ENCODE data around the gene NOXO1. TPM values are rescaled to one million over a fixed set of nuclear protein-coding genes. Genes with fewer than 3 reads are reported as not detected.

NOXO1 gene
- total and polyA plus RNA-seq, 4 donors, result 0.28 to 7.3 (median 3.2) TPM

- WGBS, 2 donors, result 94 to 97% methylated on average over 41 to 42 of the region's 42 CpGs
- DNase-seq (no peak), ATAC-seq (ENCODE audit: insufficient read depth, low FRiP score) (no peak)
- TF ChIP-seq CTCF (IDR thresholded peaks at IDR 0.05; ENCODE audit: control extremely low read depth, extremely low read depth), result no peak
- Histone ChIP-seq H3K4me3 (no peak overlapping the region), H3K9ac (ENCODE audit: insufficient read depth in 1 of 2, low read length in 2 of 2) (no peak overlapping the region), H3K36me3 (ENCODE audit: control insufficient read depth in 4 of 4, insufficient read depth in 4 of 4, low read length in 4 of 4) (peaks cover 0 to 47% (median 20%) of the 10 kb centered on the region in 4 donors), H3K4me1 (ENCODE audit: control insufficient read depth in 5 of 5, insufficient read depth in 5 of 5, low read length in 5 of 5) (peaks cover 0 to 11% (median 7%) of the 10 kb centered on the region in 5 donors), H3K27me3 (ENCODE audit: control insufficient read depth in 3 of 3, insufficient read depth in 3 of 3, low read length in 2 of 3) (peaks cover 0 to 10% (median 0%) of the 10 kb centered on the region in 3 donors), H3K9me3 (ENCODE audit: control insufficient read depth in 4 of 4, insufficient read depth in 3 of 4, low read length in 3 of 4) (peaks cover 0 to 24% (median 0%) of the 10 kb centered on the region in 4 donors), H3K27ac (ENCODE audit: low read depth in 1 of 2, low read length in 1 of 2) (no peak overlapping the region)
These were observed 6.9 kb downstream of the NOXO1 start for GRCh38 chr16:1974157-1975070.

GRCh38 chr16:1973461-1974156 lies 7.7 kb downstream of the NOXO1 start:
- no peak for TF ChIP-seq CTCF (IDR thresholded peaks at IDR 0.05; ENCODE audit: control extremely low read depth, extremely low read depth)
- no peak for DNase-seq
- no peak overlapping the region for H3K4me3 ChIP-seq
- WGBS, 2 donors, result 91 to 96% methylated on average over 15 to 16 of the region's 16 CpGs
- ATAC-seq (ENCODE audit: insufficient read depth, low FRiP score), result no peak
- H3K27me3 ChIP-seq (ENCODE audit: control insufficient read depth in 3 of 3, insufficient read depth in 3 of 3, low read length in 2 of 3), result peaks cover 0 to 5% (median 0%) of the 10 kb centered on the region in 3 donors
- no peak overlapping the region for H3K9ac ChIP-seq (ENCODE audit: insufficient read depth in 1 of 2, low read length in 2 of 2)
- H3K9me3 ChIP-seq (ENCODE audit: control insufficient read depth in 4 of 4, insufficient read depth in 3 of 4, low read length in 3 of 4), result peaks cover 0 to 23% (median 0%) of the 10 kb centered on the region in 4 donors
- peaks cover 0 to 11% (median 7%) of the 10 kb centered on the region in 5 donors for H3K4me1 ChIP-seq (ENCODE audit: control insufficient read depth in 5 of 5, insufficient read depth in 5 of 5, low read length in 5 of 5)
- H3K36me3 ChIP-seq (ENCODE audit: control insufficient read depth in 4 of 4, insufficient read depth in 4 of 4, low read length in 4 of 4), result peaks cover 0 to 46% (median 20%) of the 10 kb centered on the region in 4 donors
- H3K27ac ChIP-seq (ENCODE audit: low read depth in 1 of 2, low read length in 1 of 2), result no peak overlapping the region

GRCh38 chr16:1972490-1972877 lies 8.8 kb downstream of the NOXO1 start:
- Histone ChIP-seq H3K9me3 (ENCODE audit: control insufficient read depth in 4 of 4, insufficient read depth in 3 of 4, low read length in 3 of 4) (peaks cover 0 to 14% (median 0%) of the 10 kb centered on the region in 4 donors), H3K36me3 (ENCODE audit: control insufficient read depth in 4 of 4, insufficient read depth in 4 of 4, low read length in 4 of 4) (peaks cover 0 to 35% (median 15%) of the 10 kb centered on the region in 4 donors), H3K4me1 (ENCODE audit: control insufficient read depth in 5 of 5, insufficient read depth in 5 of 5, low read length in 5 of 5) (peaks cover 0 to 11% (median 7%) of the 10 kb centered on the region in 5 donors), H3K27ac (ENCODE audit: low read depth in 1 of 2, low read length in 1 of 2) (no peak overlapping the region), H3K9ac (ENCODE audit: insufficient read depth in 1 of 2, low read length in 2 of 2) (peak overlapping the region; percentile 23 to 63), H3K27me3 (ENCODE audit: control insufficient read depth in 3 of 3, insufficient read depth in 3 of 3, low read length in 2 of 3) (no peaks in the 10 kb centered on the region), H3K4me3 (peak overlapping the region; percentile 97)
- DNase-seq (no peak), ATAC-seq (ENCODE audit: insufficient read depth, low FRiP score) (no peak)
- no peak for TF ChIP-seq CTCF (IDR thresholded peaks at IDR 0.05; ENCODE audit: control extremely low read depth, extremely low read depth)
- WGBS, 2 donors, result 3 to 5% methylated on average over 20 to 22 of the region's 22 CpGs

Data from lung (tissue), 12 donors.